Measurements from ENCODE around the gene SLAIN2.

DNA sequence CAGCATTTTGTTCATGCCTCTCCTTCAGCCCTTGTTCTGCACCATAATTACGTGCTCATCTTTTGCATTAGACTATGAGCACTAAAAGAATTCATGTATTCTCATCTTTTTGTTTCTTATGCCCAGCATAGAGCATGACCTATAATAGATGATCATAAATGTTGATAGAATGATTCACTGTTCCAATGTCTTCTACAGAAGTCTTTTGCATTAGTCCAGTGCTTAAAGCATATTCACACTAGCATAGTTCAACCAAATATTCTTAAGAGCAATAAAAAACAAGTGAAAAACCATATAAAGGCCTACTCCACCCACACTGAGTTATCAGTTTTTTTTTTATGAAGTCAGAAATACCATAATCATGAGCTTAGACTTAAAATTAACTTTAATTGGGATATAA lies 105.3 kb downstream of the SLAIN2 start:
- TF ChIP-seq CTCF (IDR thresholded peaks at IDR 0.05; ENCODE audit: low read depth, low read length, poor library complexity, severe bottlenecking) (no peak), EZH2phosphoT487 (IDR thresholded peaks at IDR 0.05; ENCODE audit: borderline replicate concordance, low read length) (no peak)
